ENCODE results near the gene MIF4GD.

MIF4GD gene

GRCh38 chr17:75308732-75309629, 38.0 kb upstream of the MIF4GD start:
- no peak; the same call in 2 of the 3 replicates for ATAC-seq
- TF ChIP-seq RARB (CRISPR knock-in tag; IDR thresholded peaks at IDR 0.05) (no peak), ZC3H10 (CRISPR knock-in tag; IDR thresholded peaks at IDR 0.05) (no peak), TSHZ2 (CRISPR knock-in tag; IDR thresholded peaks at IDR 0.05) (no peak), GLIS3 (CRISPR knock-in tag; IDR thresholded peaks at IDR 0.05) (no peak), BACH2 (CRISPR knock-in tag; IDR thresholded peaks at IDR 0.05; ENCODE audit: borderline replicate concordance) (no peak), CREB5 (CRISPR knock-in tag; IDR thresholded peaks at IDR 0.05; ENCODE audit: low read depth) (no peak), PATZ1 (CRISPR knock-in tag; IDR thresholded peaks at IDR 0.05; ENCODE audit: borderline replicate concordance) (no peak), ZNF8 (CRISPR knock-in tag; IDR thresholded peaks at IDR 0.05) (no peak), ZNF565 (CRISPR knock-in tag; conservative IDR thresholded peaks at IDR 0.05; ENCODE audit: low read depth) (no peak)

- no peak for ATAC-seq
- TF ChIP-seq POU6F1 (CRISPR knock-in tag; IDR thresholded peaks at IDR 0.05; ENCODE audit: borderline replicate concordance, low read depth) (no peak), SNAI2 (CRISPR knock-in tag; IDR thresholded peaks at IDR 0.05) (no peak), TCF4 (CRISPR knock-in tag; IDR thresholded peaks at IDR 0.05; ENCODE audit: borderline replicate concordance) (no peak), ZFP30 (CRISPR knock-in tag; IDR thresholded peaks at IDR 0.05) (no peak)
These were observed 37.1 kb upstream of the MIF4GD start for GRCh38 chr17:75307957-75308731.

- no peak for ATAC-seq
- TF ChIP-seq ZNF70 (CRISPR knock-in tag; IDR thresholded peaks at IDR 0.05), result no peak
- TF ChIP-seq SNAI2 (CRISPR knock-in tag; IDR thresholded peaks at IDR 0.05), result no peak
- no peak for TF ChIP-seq BACH2 (CRISPR knock-in tag; IDR thresholded peaks at IDR 0.05; ENCODE audit: borderline replicate concordance)
- TF ChIP-seq CREB5 (CRISPR knock-in tag; IDR thresholded peaks at IDR 0.05; ENCODE audit: low read depth), result no peak
- TF ChIP-seq CSDC2 (CRISPR knock-in tag; IDR thresholded peaks at IDR 0.05), result no peak
- TF ChIP-seq TSHZ2 (CRISPR knock-in tag; IDR thresholded peaks at IDR 0.05), result no peak
- no peak for TF ChIP-seq POU6F1 (CRISPR knock-in tag; IDR thresholded peaks at IDR 0.05; ENCODE audit: borderline replicate concordance, low read depth)
- no peak for TF ChIP-seq ZFP30 (CRISPR knock-in tag; IDR thresholded peaks at IDR 0.05)
- no peak for TF ChIP-seq TCF4 (CRISPR knock-in tag; IDR thresholded peaks at IDR 0.05; ENCODE audit: borderline replicate concordance)
- no peak for TF ChIP-seq PATZ1 (CRISPR knock-in tag; IDR thresholded peaks at IDR 0.05; ENCODE audit: borderline replicate concordance)
- no peak for TF ChIP-seq ZNF8 (CRISPR knock-in tag; IDR thresholded peaks at IDR 0.05)
- no peak for TF ChIP-seq ARNTL (CRISPR knock-in tag; IDR thresholded peaks at IDR 0.05; ENCODE audit: borderline replicate concordance, low read depth)
These were observed 30.6 kb upstream of the MIF4GD start for GRCh38 chr17:75301502-75302206.

All from SK-N-SH treated with all-trans-retinoic acid at 6 μM for 48 hours (cell line).